Measurements from ENCODE around the gene SH3BGRL3.

DNA sequence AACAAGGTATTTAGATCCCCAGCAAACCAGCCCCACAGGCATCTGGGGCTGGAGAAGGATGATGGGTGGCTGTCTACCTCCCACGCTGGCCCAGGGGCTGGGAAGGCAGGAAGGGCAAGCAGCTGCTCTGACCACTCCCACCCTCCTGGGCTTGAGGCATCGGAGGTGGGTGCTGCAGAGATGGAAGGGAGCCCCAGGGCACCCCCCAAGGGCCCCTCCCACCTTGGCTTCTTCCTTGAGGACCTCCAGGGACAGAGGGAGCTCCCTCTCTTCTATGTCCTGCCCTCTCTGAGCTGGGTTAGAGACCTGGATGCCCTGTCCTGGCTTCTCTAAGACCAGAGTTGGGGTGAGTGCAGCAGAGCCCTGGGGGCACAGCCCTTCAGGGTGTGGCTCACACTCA lies 41.0 kb downstream of the SH3BGRL3 start:
- TF ChIP-seq, protein P1, sequence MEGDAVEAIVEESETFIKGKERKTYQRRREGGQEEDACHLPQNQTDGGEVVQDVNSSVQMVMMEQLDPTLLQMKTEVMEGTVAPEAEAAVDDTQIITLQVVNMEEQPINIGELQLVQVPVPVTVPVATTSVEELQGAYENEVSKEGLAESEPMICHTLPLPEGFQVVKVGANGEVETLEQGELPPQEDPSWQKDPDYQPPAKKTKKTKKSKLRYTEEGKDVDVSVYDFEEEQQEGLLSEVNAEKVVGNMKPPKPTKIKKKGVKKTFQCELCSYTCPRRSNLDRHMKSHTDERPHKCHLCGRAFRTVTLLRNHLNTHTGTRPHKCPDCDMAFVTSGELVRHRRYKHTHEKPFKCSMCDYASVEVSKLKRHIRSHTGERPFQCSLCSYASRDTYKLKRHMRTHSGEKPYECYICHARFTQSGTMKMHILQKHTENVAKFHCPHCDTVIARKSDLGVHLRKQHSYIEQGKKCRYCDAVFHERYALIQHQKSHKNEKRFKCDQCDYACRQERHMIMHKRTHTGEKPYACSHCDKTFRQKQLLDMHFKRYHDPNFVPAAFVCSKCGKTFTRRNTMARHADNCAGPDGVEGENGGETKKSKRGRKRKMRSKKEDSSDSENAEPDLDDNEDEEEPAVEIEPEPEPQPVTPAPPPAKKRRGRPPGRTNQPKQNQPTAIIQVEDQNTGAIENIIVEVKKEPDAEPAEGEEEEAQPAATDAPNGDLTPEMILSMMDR (IDR thresholded peaks at IDR 0.05), result no peak
- TF ChIP-seq POLR2A (IDR thresholded peaks at IDR 0.05), result no peak

Data from tibial nerve (tissue), 3 donors.